ENCODE results near the gene CD6. TPM values are rescaled to one million over a fixed set of nuclear protein-coding genes. Genes with fewer than 3 reads are reported as not detected.

Gene CD6
- total and polyA plus RNA-seq, 11 donors = 0.08 to 6.1 (median 0.34) TPM; not detected in 1

- TF ChIP-seq CTCF (IDR thresholded peaks at IDR 0.05) (no peak), POLR2A (IDR thresholded peaks at IDR 0.05) (no peak)
- no peak for DNase-seq
- intact Hi-C loops (cut with DNase I) = no loop called here
- 61 to 74% (median 67%) methylated on average over 5 of the region's 5 CpGs for WGBS, 4 donors
- Histone ChIP-seq H3K4me3 (no peak overlapping the region), H3K4me1 (peaks cover 0 to 16% (median 7%) of the 10 kb centered on the region in 12 donors), H3K27me3 (no peaks in the 10 kb centered on the region), H3K9me3 (no peaks in the 10 kb centered on the region), H3K36me3 (no peaks in the 10 kb centered on the region), H3K27ac (no peak overlapping the region)
- no peak for ATAC-seq
These were observed 68.4 kb downstream of the CD6 start for GRCh38 chr11:61039916-61040315.

- Histone ChIP-seq H3K9me3 (no peaks in the 10 kb centered on the region), H3K4me3 (peak overlapping the region in 1 of 12 donors; percentile 2), H3K27me3 (no peaks in the 10 kb centered on the region), H3K27ac (peak overlapping the region in 11 of 12 donors; percentile 31 to 83 (median 60)), H3K4me1 (peaks cover 0 to 16% (median 7%) of the 10 kb centered on the region in 12 donors), H3K36me3 (no peaks in the 10 kb centered on the region)
- TF ChIP-seq POLR2A (IDR thresholded peaks at IDR 0.05) (no peak), CTCF (IDR thresholded peaks at IDR 0.05) (no peak)
- intact Hi-C loops (cut with DNase I) = no loop called here
- ATAC-seq (peak; percentile 77 to 94 (median 84)), DNase-seq (peak in 4 of 5 donors; percentile 37 to 75 (median 59))
- 30 to 39% (median 32%) methylated on average over 16 of the region's 16 CpGs for WGBS, 4 donors
These were observed 70.5 kb downstream of the CD6 start for GRCh38 chr11:61041755-61042518.

- 61 to 70% (median 65%) methylated on average over 5 of the region's 5 CpGs for WGBS, 4 donors
- ATAC-seq = no peak
- TF ChIP-seq POLR2A (IDR thresholded peaks at IDR 0.05) (no peak), CTCF (IDR thresholded peaks at IDR 0.05) (no peak)
- intact Hi-C loops (cut with DNase I) = no loop called here
- Histone ChIP-seq H3K27me3 (no peaks in the 10 kb centered on the region), H3K4me1 (peaks cover 0 to 16% (median 7%) of the 10 kb centered on the region in 12 donors), H3K27ac (peak overlapping the region in 3 of 12 donors; percentile 64 to 83 (median 73)), H3K4me3 (peak overlapping the region in 1 of 12 donors; percentile 18), H3K36me3 (no peaks in the 10 kb centered on the region), H3K9me3 (no peaks in the 10 kb centered on the region)
- DNase-seq = no peak
These were observed 71.1 kb downstream of the CD6 start for GRCh38 chr11:61042537-61042936.

GRCh38 chr11:61042961-61043540, 71.6 kb downstream of the CD6 start:
- TF ChIP-seq CTCF (IDR thresholded peaks at IDR 0.05) (no peak), POLR2A (IDR thresholded peaks at IDR 0.05) (no peak)
- WGBS, 4 donors = 95 to 98% (median 96%) methylated on average over 14 of the region's 14 CpGs
- no peaks in the 10 kb centered on the region for H3K27me3 ChIP-seq
- H3K9me3 ChIP-seq = no peaks in the 10 kb centered on the region
- peak overlapping the region in 1 of 12 donors; percentile 18 for H3K4me3 ChIP-seq
- ATAC-seq (no peak), DNase-seq (no peak)
- peak overlapping the region in 1 of 12 donors; percentile 72 for H3K27ac ChIP-seq
- intact Hi-C loops (cut with DNase I) = no loop called here
- H3K4me1 ChIP-seq = peaks cover 0 to 16% (median 7%) of the 10 kb centered on the region in 12 donors
- no peaks in the 10 kb centered on the region for H3K36me3 ChIP-seq

All from heart left ventricle (tissue), 16 donors.